ENCODE results near the gene BTBD9.

- TF ChIP-seq CTCF (CRISPR knock-in tag; IDR thresholded peaks at IDR 0.05) = no peak
- no peak for TF ChIP-seq TEAD2 (CRISPR knock-in tag; IDR thresholded peaks at IDR 0.05)
- no peak for TF ChIP-seq NFAT5 (CRISPR knock-in tag; IDR thresholded peaks at IDR 0.05)
- TF ChIP-seq MZF1 (CRISPR knock-in tag; IDR thresholded peaks at IDR 0.05; ENCODE audit: borderline replicate concordance) = no peak
- TF ChIP-seq PBX3 (CRISPR knock-in tag; IDR thresholded peaks at IDR 0.05; ENCODE audit: borderline replicate concordance) = no peak
Observed at GRCh38 chr6:38477680-38478260, 162.0 kb downstream of the BTBD9 start.
